GM18511 (cell line): ENCODE results near the gene C10orf71.

ENCODE experiments used
- ATAC-seq: cut with Tn5 transposase; IDR thresholded peaks from one replicate; pipeline ENCODE4 v1.9.1; 2021; ENCODE audit warnings: mild to moderate bottlenecking, moderate library complexity; ENCODE audit not compliant: unreplicated experiment

The C10orf71 gene

GRCh38 chr10:49298983-49299815 lies at the start of gene C10orf71:
C10orf71 (plus strand) TSS chr10:49299170; CDS start chr10:49322546, 23,376 bp downstream.
- no peak for ATAC-seq

GRCh38 chr10:49252313-49253034 lies 46.5 kb upstream of the C10orf71 start:
- ATAC-seq: no peak

- no peak for ATAC-seq
These were observed 45.5 kb upstream of the C10orf71 start for GRCh38 chr10:49253340-49253906.

- ATAC-seq: no peak
These were observed 44.8 kb upstream of the C10orf71 start for GRCh38 chr10:49254150-49254549.

GRCh38 chr10:49254556-49255318 lies 44.2 kb upstream of the C10orf71 start:
- ATAC-seq: no peak

GRCh38 chr10:49255883-49256282 lies 43.1 kb upstream of the C10orf71 start:
- ATAC-seq: no peak

GRCh38 chr10:49257154-49257553 lies 41.8 kb upstream of the C10orf71 start:
- ATAC-seq: no peak

GRCh38 chr10:49257626-49258349 lies 41.2 kb upstream of the C10orf71 start:
- no peak for ATAC-seq

GRCh38 chr10:49258350-49258683 lies 40.7 kb upstream of the C10orf71 start:
- ATAC-seq: no peak

- no peak for ATAC-seq
These were observed 38.2 kb upstream of the C10orf71 start for GRCh38 chr10:49260644-49261296.

- no peak for ATAC-seq
These were observed 35.4 kb upstream of the C10orf71 start for GRCh38 chr10:49263591-49263990.

- ATAC-seq: no peak
These were observed 34.7 kb upstream of the C10orf71 start for GRCh38 chr10:49264177-49264677.

- no peak for ATAC-seq
These were observed 33.1 kb upstream of the C10orf71 start for GRCh38 chr10:49265885-49266284.

- no peak for ATAC-seq
These were observed 30.8 kb upstream of the C10orf71 start for GRCh38 chr10:49268185-49268584.

- no peak for ATAC-seq
These were observed 29.4 kb upstream of the C10orf71 start for GRCh38 chr10:49269523-49269922.

- no peak for ATAC-seq
These were observed 28.4 kb upstream of the C10orf71 start for GRCh38 chr10:49270565-49270964.

- no peak for ATAC-seq
These were observed 27.6 kb upstream of the C10orf71 start for GRCh38 chr10:49271346-49271745.

- no peak for ATAC-seq
These were observed 26.5 kb upstream of the C10orf71 start for GRCh38 chr10:49272251-49273081.

GRCh38 chr10:49273082-49273465 lies 25.9 kb upstream of the C10orf71 start:
- no peak for ATAC-seq
